ENCODE measurements around the gene GALNT7. TPM values are rescaled to one million over a fixed set of nuclear protein-coding genes. Genes with fewer than 3 reads are reported as not detected.

The GALNT7 gene
- total RNA-seq, 4 donors from 2014 or later = 6.8 to 24.8 (median 14.2) TPM

GRCh38 chr4:173211838-173212237 lies 43.2 kb downstream of the GALNT7 start:
- no peak for TF ChIP-seq CTCF (IDR thresholded peaks at IDR 0.05; ENCODE audit: low read depth)

GRCh38 chr4:173212379-173212778 lies 43.8 kb downstream of the GALNT7 start:
- TF ChIP-seq CTCF (IDR thresholded peaks at IDR 0.05; ENCODE audit: low read depth) = no peak

GRCh38 chr4:173213296-173213695 lies 44.7 kb downstream of the GALNT7 start:
- TF ChIP-seq CTCF (IDR thresholded peaks at IDR 0.05; ENCODE audit: low read depth) = no peak

- TF ChIP-seq CTCF (IDR thresholded peaks at IDR 0.05; ENCODE audit: low read depth) = no peak
Observed at GRCh38 chr4:173214231-173214630, 45.6 kb downstream of the GALNT7 start.

- no peak for TF ChIP-seq CTCF (IDR thresholded peaks at IDR 0.05; ENCODE audit: low read depth)
Observed at GRCh38 chr4:173214661-173215060, 46.0 kb downstream of the GALNT7 start.

GRCh38 chr4:173217075-173217474 lies 48.5 kb downstream of the GALNT7 start:
- TF ChIP-seq CTCF (IDR thresholded peaks at IDR 0.05; ENCODE audit: low read depth) = no peak

- no peak for TF ChIP-seq CTCF (IDR thresholded peaks at IDR 0.05; ENCODE audit: low read depth)
Observed at GRCh38 chr4:173217727-173218126, 49.1 kb downstream of the GALNT7 start.

Data from subcutaneous adipose tissue (tissue), 4 donors.